ENCODE data around the gene GNG7. TPM values are rescaled to one million over a fixed set of nuclear protein-coding genes. Genes with fewer than 3 reads are reported as not detected.

Gene GNG7
- total and polyA plus RNA-seq, 10 of the 15 experiments (the other 5 are each of a cell fraction or from before 2014, with no cell fraction given): 1.9 to 13.6 (median 6.5) TPM

DNA sequence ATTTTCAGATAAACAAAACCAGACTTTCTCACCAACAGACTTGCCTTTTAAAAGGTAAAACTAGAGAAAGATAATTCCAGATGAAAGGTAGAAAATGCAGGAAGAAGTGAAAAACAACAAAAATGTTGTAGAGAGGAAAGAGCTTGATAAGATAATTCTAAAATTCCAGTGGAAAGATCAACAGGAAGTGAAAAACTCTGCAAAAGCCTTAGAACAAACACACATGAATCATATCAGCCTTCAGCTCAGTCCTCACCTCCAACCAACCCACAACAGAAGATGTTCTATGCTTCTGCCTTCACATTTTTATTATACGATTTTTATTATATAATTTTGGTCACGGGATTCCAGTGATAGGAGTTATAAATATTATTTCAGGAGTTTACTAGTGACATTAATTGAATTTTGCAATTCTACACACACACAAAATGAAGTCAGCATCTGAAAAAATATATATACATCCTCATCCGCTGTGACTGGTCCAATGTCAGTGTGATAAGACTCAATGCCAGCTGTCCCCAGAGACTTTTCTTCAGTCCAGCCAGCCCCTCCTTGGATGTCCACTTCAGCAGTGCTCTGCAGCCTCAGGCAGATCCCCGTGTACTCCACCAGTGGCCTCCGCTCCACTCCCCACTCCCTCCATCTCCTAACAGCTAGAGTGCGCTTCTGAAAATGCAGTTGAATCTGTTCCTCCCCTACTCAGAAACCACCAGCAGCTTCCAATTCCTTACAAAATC, 168.6 kb downstream of the GNG7 start (continued):
- TF ChIP-seq IKZF2 (IDR thresholded peaks at IDR 0.05) (peak in 1 of 2 experiments; percentile 50; a peak in 1 of 4 replicates), JUNB (IDR thresholded peaks at IDR 0.05) (peak; percentile 42; the same call in 1 of the 2 replicates), MYB (IDR thresholded peaks at IDR 0.05; ENCODE audit: borderline replicate concordance, low read depth, low read length) (no peak)
- TF ChIP-seq, protein P1, sequence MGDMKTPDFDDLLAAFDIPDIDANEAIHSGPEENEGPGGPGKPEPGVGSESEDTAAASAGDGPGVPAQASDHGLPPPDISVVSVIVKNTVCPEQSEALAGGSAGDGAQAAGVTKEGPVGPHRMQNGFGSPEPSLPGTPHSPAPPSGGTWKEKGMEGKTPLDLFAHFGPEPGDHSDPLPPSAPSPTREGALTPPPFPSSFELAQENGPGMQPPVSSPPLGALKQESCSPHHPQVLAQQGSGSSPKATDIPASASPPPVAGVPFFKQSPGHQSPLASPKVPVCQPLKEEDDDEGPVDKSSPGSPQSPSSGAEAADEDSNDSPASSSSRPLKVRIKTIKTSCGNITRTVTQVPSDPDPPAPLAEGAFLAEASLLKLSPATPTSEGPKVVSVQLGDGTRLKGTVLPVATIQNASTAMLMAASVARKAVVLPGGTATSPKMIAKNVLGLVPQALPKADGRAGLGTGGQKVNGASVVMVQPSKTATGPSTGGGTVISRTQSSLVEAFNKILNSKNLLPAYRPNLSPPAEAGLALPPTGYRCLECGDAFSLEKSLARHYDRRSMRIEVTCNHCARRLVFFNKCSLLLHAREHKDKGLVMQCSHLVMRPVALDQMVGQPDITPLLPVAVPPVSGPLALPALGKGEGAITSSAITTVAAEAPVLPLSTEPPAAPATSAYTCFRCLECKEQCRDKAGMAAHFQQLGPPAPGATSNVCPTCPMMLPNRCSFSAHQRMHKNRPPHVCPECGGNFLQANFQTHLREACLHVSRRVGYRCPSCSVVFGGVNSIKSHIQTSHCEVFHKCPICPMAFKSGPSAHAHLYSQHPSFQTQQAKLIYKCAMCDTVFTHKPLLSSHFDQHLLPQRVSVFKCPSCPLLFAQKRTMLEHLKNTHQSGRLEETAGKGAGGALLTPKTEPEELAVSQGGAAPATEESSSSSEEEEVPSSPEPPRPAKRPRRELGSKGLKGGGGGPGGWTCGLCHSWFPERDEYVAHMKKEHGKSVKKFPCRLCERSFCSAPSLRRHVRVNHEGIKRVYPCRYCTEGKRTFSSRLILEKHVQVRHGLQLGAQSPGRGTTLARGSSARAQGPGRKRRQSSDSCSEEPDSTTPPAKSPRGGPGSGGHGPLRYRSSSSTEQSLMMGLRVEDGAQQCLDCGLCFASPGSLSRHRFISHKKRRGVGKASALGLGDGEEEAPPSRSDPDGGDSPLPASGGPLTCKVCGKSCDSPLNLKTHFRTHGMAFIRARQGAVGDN (IDR thresholded peaks at IDR 0.05): no peak

DNA sequence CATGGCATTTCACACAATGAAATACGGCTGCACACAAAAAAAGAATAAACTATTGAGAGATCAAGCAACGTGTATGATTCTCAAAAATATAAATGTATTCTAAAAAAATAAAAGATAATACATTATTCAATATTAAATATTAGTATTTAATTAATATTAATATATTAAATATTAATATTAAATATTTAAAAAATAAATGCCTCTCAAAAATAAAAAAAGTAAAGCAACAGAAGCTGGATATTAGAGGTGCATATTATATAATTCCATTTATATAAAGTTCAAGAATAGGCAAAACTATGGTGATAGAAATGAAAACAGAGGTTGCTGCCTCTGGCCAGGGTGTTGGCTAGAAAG, 169.4 kb downstream of the GNG7 start:
- SMC1A ChIA-PET (ENCODE audit: uncharacterized antibody, unreplicated experiment): interaction anchor here (1.0 to 3.0 kb wide), 5 partner anchors 10 to 57 kb away, joined by 4 to 22 read pairs (median 5); partner anchors contain the start of gene GADD45B
- POLR2A ChIA-PET: interaction anchor here (0.9 kb wide), 1 partner anchor 20 kb away, joined by 4 read pairs; no protein-coding TSS in a partner anchor
- RAD21 ChIA-PET (ENCODE audit: unreplicated experiment): interaction anchor here (1.0 to 2.4 kb wide), 4 partner anchors 11 to 55 kb away, joined by 3 to 16 read pairs (median 6); no protein-coding TSS in a partner anchor
- Histone ChIP-seq H4K20me1 (ENCODE audit: control insufficient read depth, insufficient read depth) (no peaks in the 10 kb centered on the region), H3K36me3 (ENCODE audit: control insufficient read depth in 2 of 2, insufficient read depth in 2 of 2, low read length in 1 of 2) (no peaks in the 10 kb centered on the region), H3K4me1 (ENCODE audit: control insufficient read depth, insufficient read depth, low read length) (no peaks in the 10 kb centered on the region), H3K27me3 (replicated peaks in 1 of 2; ENCODE audit: control insufficient read depth in 2 of 2, insufficient read depth in 2 of 2, low read length in 1 of 2) (no peaks in the 10 kb centered on the region), H3K27ac (ENCODE audit: control insufficient read depth, insufficient read depth) (no peak overlapping the region), H3K79me2 (ENCODE audit: control insufficient read depth, insufficient read depth, low read length) (no peaks in the 10 kb centered on the region), H3K4me2 (ENCODE audit: control insufficient read depth, insufficient read depth) (no peak overlapping the region), H3K4me3 (no peak overlapping the region), H3K9me3 (replicated peaks; ENCODE audit: control insufficient read depth, insufficient read depth, low read length) (no peaks in the 10 kb centered on the region), H3K9ac (ENCODE audit: control insufficient read depth, insufficient read depth, low read length) (no peak overlapping the region), H2AFZ (ENCODE audit: control insufficient read depth, low read depth, low read length) (no peak overlapping the region)
- no TSS peak for BruUV-seq (replicated peaks)
- DNase-seq (ENCODE audit: low read depth, low spot score) (no peak), ATAC-seq (no peak), FAIRE-seq (no peak)
- 52% methylated on average over 2 of the region's 2 CpGs for WGBS (ENCODE audit: insufficient coverage, insufficient replicate concordance, low lambda C conversion rate, missing lambda C conversion rate)
- CTCF ChIA-PET: interaction anchor here (0.6 to 1.1 kb wide), 2 partner anchors 18 to 415 kb away, joined by 3 to 4 read pairs; no protein-coding TSS in a partner anchor
- intact Hi-C loops (cut with micrococcal nuclease; ENCODE audit: unreplicated experiment): no loop called here
- TF ChIP-seq YBX1 (IDR thresholded peaks at IDR 0.05): no peak
- TF ChIP-seq, protein P2, sequence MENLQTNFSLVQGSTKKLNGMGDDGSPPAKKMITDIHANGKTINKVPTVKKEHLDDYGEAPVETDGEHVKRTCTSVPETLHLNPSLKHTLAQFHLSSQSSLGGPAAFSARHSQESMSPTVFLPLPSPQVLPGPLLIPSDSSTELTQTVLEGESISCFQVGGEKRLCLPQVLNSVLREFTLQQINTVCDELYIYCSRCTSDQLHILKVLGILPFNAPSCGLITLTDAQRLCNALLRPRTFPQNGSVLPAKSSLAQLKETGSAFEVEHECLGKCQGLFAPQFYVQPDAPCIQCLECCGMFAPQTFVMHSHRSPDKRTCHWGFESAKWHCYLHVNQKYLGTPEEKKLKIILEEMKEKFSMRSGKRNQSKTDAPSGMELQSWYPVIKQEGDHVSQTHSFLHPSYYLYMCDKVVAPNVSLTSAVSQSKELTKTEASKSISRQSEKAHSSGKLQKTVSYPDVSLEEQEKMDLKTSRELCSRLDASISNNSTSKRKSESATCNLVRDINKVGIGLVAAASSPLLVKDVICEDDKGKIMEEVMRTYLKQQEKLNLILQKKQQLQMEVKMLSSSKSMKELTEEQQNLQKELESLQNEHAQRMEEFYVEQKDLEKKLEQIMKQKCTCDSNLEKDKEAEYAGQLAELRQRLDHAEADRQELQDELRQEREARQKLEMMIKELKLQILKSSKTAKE (IDR thresholded peaks at IDR 0.05; ENCODE audit: low read depth, poor library complexity, severe bottlenecking): no peak
- in situ Hi-C loops (cut with MboI): no loop called here

All from GM12878 (cell line).